ENCODE measurements around the gene ANKRD33. TPM values are rescaled to one million over a fixed set of nuclear protein-coding genes. Genes with fewer than 3 reads are reported as not detected.

Gene ANKRD33
- polyA plus RNA-seq, 1 experiment = not detected

GRCh38 chr12:51862947-51863346 is 25.0 kb upstream of the ANKRD33 start:
- no peak for TF ChIP-seq CTCF (IDR thresholded peaks at IDR 0.05; ENCODE audit: insufficient read depth, low read depth, low read length)

GRCh38 chr12:51863363-51863932 is 24.5 kb upstream of the ANKRD33 start:
- Histone ChIP-seq H3K36me3 (ENCODE audit: control insufficient read depth, insufficient read depth, low read length) (no peaks in the 10 kb centered on the region), H3K27me3 (ENCODE audit: control insufficient read depth, insufficient read depth, low read length) (peaks cover 16% of the 10 kb centered on the region), H3K4me3 (ENCODE audit: low read depth, low read length) (no peak overlapping the region)
- POLR2A ChIA-PET = no interaction called here
- CTCF ChIA-PET = interaction anchor here (0.5 to 1.9 kb wide), 5 partner anchors 9 to 162 kb away, joined by 3 to 6 read pairs (median 3); no protein-coding TSS in a partner anchor
- no peak for TF ChIP-seq CTCF (IDR thresholded peaks at IDR 0.05; ENCODE audit: insufficient read depth, low read depth, low read length)
- no peak for DNase-seq (ENCODE audit: low read depth)

More at GRCh38 chr12:51862947-51863346, 25.0 kb upstream of the ANKRD33 start:
- Histone ChIP-seq H3K36me3 (ENCODE audit: control insufficient read depth, insufficient read depth, low read length) (no peaks in the 10 kb centered on the region), H3K4me3 (ENCODE audit: low read depth, low read length) (no peak overlapping the region), H3K27me3 (ENCODE audit: control insufficient read depth, insufficient read depth, low read length) (peaks cover 16% of the 10 kb centered on the region)
- POLR2A ChIA-PET = no interaction called here
- no peak for DNase-seq (ENCODE audit: low read depth)
- CTCF ChIA-PET = interaction anchor here (0.5 to 0.7 kb wide), 2 partner anchors 9 to 39 kb away, joined by 3 read pairs; no protein-coding TSS in a partner anchor

GRCh38 chr12:51863933-51864832 is 23.7 kb upstream of the ANKRD33 start:
- H3K27me3 ChIP-seq (ENCODE audit: control insufficient read depth, insufficient read depth, low read length) = peaks cover 16% of the 10 kb centered on the region
- ChIA-PET POLR2A (no interaction called here), CTCF (interaction anchor here (0.6 to 1.9 kb wide), 8 partner anchors 8 to 448 kb away, joined by 3 to 6 read pairs (median 3); no protein-coding TSS in a partner anchor)
- no peak for DNase-seq (ENCODE audit: low read depth)
- H3K36me3 ChIP-seq (ENCODE audit: control insufficient read depth, insufficient read depth, low read length) = no peaks in the 10 kb centered on the region
- no peak for TF ChIP-seq CTCF (IDR thresholded peaks at IDR 0.05; ENCODE audit: insufficient read depth, low read depth, low read length)
- peak overlapping the region; percentile 20 for H3K4me3 ChIP-seq (ENCODE audit: low read depth, low read length)

- no peak overlapping the region for H3K4me3 ChIP-seq (ENCODE audit: low read depth, low read length)
- ChIA-PET CTCF (interaction anchor here (0.6 to 1.9 kb wide), 7 partner anchors 9 to 448 kb away, joined by 3 to 6 read pairs (median 3); no protein-coding TSS in a partner anchor), POLR2A (no interaction called here)
- no peaks in the 10 kb centered on the region for H3K36me3 ChIP-seq (ENCODE audit: control insufficient read depth, insufficient read depth, low read length)
- TF ChIP-seq CTCF (IDR thresholded peaks at IDR 0.05; ENCODE audit: insufficient read depth, low read depth, low read length) = no peak
- no peak for DNase-seq (ENCODE audit: low read depth)
- peaks cover 16% of the 10 kb centered on the region for H3K27me3 ChIP-seq (ENCODE audit: control insufficient read depth, insufficient read depth, low read length)
These were observed 22.9 kb upstream of the ANKRD33 start for GRCh38 chr12:51864833-51865670.

All from BJ (cell line).